Pancreas (tissue), 10 donors: Measurements from ENCODE around the gene MSH2. TPM values are rescaled to one million over a fixed set of nuclear protein-coding genes. Genes with fewer than 3 reads are reported as not detected.

Experiments
- ATAC-seq, 4 donors: fragments of 200-7000 bp; cut with Tn5 transposase; one replicate each; pipeline versions ENCODE4 v1.8.0 to v1.9.1; 2020; ENCODE audit warnings: mild to moderate bottlenecking in 4 of 4, moderate library complexity in 4 of 4
- DNase-seq, 6 donors: peaks; one replicate each; pipeline ENCODE4 v3.0.0-alpha.2; 2020
- FAIRE-seq: peaks from 2 replicates; lab custom pipeline; 2012; peaks lifted over from hg19 to GRCh38; lab: Jason Lieb, UNC
- H3K27ac ChIP-seq, 4 donors: fragments of 200-600 bp; sonication (generic); 1 replicate in 3 of 4; 2 replicates in 1 of 4; pipeline versions ENCODE4 v1.5.0 to v1.8.0; 2020
- H3K27me3 ChIP-seq, 4 donors: fragments of 200-600 bp; one replicate each; pipeline ENCODE4 v1.8.0; 2021
- H3K36me3 ChIP-seq, 3 donors: fragments of 200-600 bp; sonication (generic) in 1 of 3; one replicate each; pipeline versions ENCODE4 v1.5.0 to v1.8.0; 2020 to 2021
- H3K4me1 ChIP-seq, 3 donors: fragments of 200-600 bp; one replicate each; pipeline ENCODE4 v1.8.0; 2021
- H3K4me3 ChIP-seq, 4 donors: fragments of 200-600 bp; sonication (generic) in 2 of 4; one replicate each; pipeline versions ENCODE4 v1.5.0 to v1.8.0; 2020 to 2021
- H3K9me3 ChIP-seq, 4 donors: fragments of 200-600 bp; one replicate each; pipeline ENCODE4 v1.8.0; 2021
- CTCF ChIP-seq, 4 donors: fragments of 200-600 bp; sonication (generic) in 3 of 4; IDR thresholded peaks; one replicate each; pipeline versions ENCODE4 v1.5.0 to v1.8.0; 2021; ENCODE audit warnings: antibody characterized with exemption in 4 of 4
- WGBS, 2 donors: extraction: QIAGEN DNeasy Blood & Tissue Kit; methylation state at CpG; one replicate each; pipeline ENCODE4 v1.1.7; 2013; 5-methylcytosine and 5-hydroxymethylcytosine counted together
- intact Hi-C, 3 donors: fragments of 100-400 bp; cut with DNase I; formaldehyde crosslinking; loops; one replicate each; pipeline versions ENCODE4 v1.11.1 to v1.14.2; 2022
- polyA plus RNA-seq, 2 donors: library from polyadenylated mRNA; stranded (reverse); fragments of 200-250 nt; gene quantifications; one replicate each; pipeline ENCODE4 v1.2.3, GENCODE V29; 2013
- total RNA-seq, 6 donors: library from RNA; stranded (reverse); fragmentation: NEBNext Ultra II Directional in 4 of 6; extraction: Animal tissue kit (Norgen Biotek cat#: 25700) in 4 of 6; gene quantifications; one replicate each; pipeline versions ENCODE4 v1.2.1 to v1.2.4, GENCODE V29; 2021 to 2023
- donor health status: healthy with polysubstance abuse.
- donor health status: DM: no; HTN: no; CAD: no; lungs with moderate emphysema.
- donor health status: DM: no; HTN: no; CAD: no.
- donor health status: control.
- donor health status: control.
- donor health status: Bipolar disorder and iron deficiency.
- donor health status: DM: yes; HTN: yes; CAD: no.
- donor health status: DM: no; HTN: no; CAD: no.
- donor health status: DM: no; HTN: no; CAD: no.
- donor health status: DM: yes; HTN: yes; CAD: no.

Gene MSH2
- total and polyA plus RNA-seq, 8 donors = 3.3 to 10.3 (median 7.3) TPM

GRCh38 chr2:47490406-47490805, 87.5 kb downstream of the MSH2 start:
- FAIRE-seq (no peak), DNase-seq (no peak), ATAC-seq (no peak)
- Histone ChIP-seq H3K27ac (no peak overlapping the region), H3K27me3 (no peaks in the 10 kb centered on the region), H3K4me3 (no peak overlapping the region), H3K36me3 (no peaks in the 10 kb centered on the region), H3K9me3 (no peaks in the 10 kb centered on the region), H3K4me1 (no peaks in the 10 kb centered on the region)
- TF ChIP-seq CTCF (IDR thresholded peaks at IDR 0.05) = no peak
- 89 to 93% methylated on average over 6 of the region's 6 CpGs for WGBS, 2 donors
- intact Hi-C loops = no loop called here

GRCh38 chr2:47493317-47494035, 90.5 kb downstream of the MSH2 start:
- no peaks in the 10 kb centered on the region for H3K4me1 ChIP-seq
- intact Hi-C loops = no loop called here
- no peaks in the 10 kb centered on the region for H3K9me3 ChIP-seq
- DNase-seq = no peak
- H3K27me3 ChIP-seq = no peaks in the 10 kb centered on the region
- TF ChIP-seq CTCF (IDR thresholded peaks at IDR 0.05) = no peak
- no peak overlapping the region for H3K27ac ChIP-seq
- WGBS, 2 donors = 83 to 93% methylated on average over 12 of the region's 12 CpGs
- no peak overlapping the region for H3K4me3 ChIP-seq
- no peaks in the 10 kb centered on the region for H3K36me3 ChIP-seq
- FAIRE-seq = no peak
- no peak for ATAC-seq

- FAIRE-seq (no peak), DNase-seq (no peak), ATAC-seq (no peak)
- Histone ChIP-seq H3K4me1 (no peaks in the 10 kb centered on the region), H3K27ac (no peak overlapping the region), H3K27me3 (no peaks in the 10 kb centered on the region), H3K4me3 (no peak overlapping the region), H3K9me3 (no peaks in the 10 kb centered on the region), H3K36me3 (no peaks in the 10 kb centered on the region)
- intact Hi-C loops = no loop called here
- WGBS, 2 donors = 81 to 85% methylated on average over 16 of the region's 16 CpGs
- no peak for TF ChIP-seq CTCF (IDR thresholded peaks at IDR 0.05)
Observed at GRCh38 chr2:47494267-47495130, 91.5 kb downstream of the MSH2 start.

GRCh38 chr2:47497843-47498460, 95.0 kb downstream of the MSH2 start:
- intact Hi-C loops = no loop called here
- WGBS, 2 donors = 82 to 90% methylated on average over 8 of the region's 8 CpGs
- Histone ChIP-seq H3K27ac (no peak overlapping the region), H3K4me3 (no peak overlapping the region), H3K36me3 (no peaks in the 10 kb centered on the region), H3K9me3 (no peaks in the 10 kb centered on the region), H3K27me3 (no peaks in the 10 kb centered on the region), H3K4me1 (no peaks in the 10 kb centered on the region)
- no peak for FAIRE-seq
- TF ChIP-seq CTCF (IDR thresholded peaks at IDR 0.05) = no peak
- no peak for DNase-seq
- ATAC-seq = no peak
